Fibroblast of pulmonary artery (primary cell): ENCODE data around the gene ATXN7L2.

ENCODE experiments used
- DNase-seq: peaks from one replicate; pipeline ENCODE4 v3.0.0-alpha.2; 2010; ENCODE audit warnings: low read depth
- H3K4me3 ChIP-seq: replicated peaks from 2 replicates; pipeline ENCODE4 v1.5.1; 2011; ENCODE audit warnings: low read depth, mild to moderate bottlenecking, control low read depth, low read length, moderate library complexity
- CTCF ChIP-seq: IDR thresholded peaks from 2 replicates; pipeline ENCODE4 v1.5.1; 2011; ENCODE audit warnings: mild to moderate bottlenecking, control low read depth, low read length, inconsistent platforms; ENCODE audit errors: missing control alignments

The ATXN7L2 gene

DNA sequence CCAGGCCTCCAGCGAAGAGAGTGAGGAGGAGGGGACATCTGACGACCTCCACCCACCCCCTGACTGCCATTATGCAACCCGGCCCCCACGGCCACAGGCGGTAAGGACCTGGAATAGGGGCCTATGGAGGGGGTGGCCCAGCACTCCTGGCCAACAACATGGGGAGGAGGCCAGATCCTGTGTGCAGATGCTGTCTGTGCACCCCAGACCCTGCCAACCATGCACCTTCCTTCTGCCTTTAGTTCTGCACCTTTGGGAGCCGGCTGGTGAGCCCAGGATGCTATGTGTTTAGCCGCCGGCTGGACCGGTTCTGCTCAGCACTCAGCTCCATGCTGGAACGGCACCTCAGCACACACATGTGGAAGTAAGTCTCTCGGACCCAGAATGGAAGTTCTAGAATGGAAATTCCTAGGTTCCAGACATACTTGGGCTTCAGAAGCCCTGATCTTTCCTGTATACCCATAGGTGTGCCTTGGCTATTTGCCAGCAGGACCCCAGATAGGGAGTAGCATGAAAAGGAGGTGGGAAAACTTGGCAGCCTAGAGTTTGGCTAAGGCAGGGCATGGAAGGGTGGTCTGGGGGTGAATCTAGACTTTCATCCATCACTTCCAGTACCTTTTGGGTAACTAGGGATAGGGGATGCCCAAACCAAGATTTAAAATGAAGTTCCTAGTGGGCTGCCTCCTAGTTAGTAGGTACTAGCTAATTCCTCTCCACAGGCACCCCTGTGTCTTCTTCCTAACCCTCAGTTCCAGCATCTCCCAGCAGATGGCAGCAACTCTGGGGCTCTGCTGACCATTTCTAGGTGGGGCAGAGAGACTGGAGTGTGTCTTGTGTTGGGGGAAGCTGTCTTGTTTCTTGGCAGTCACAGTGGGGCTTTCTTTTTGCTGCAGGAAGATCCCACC lies 6.6 kb downstream of the ATXN7L2 start:
- TF ChIP-seq CTCF = peak; percentile 98
- no peak overlapping the region for H3K4me3 ChIP-seq
- DNase-seq = peak; percentile 77

DNA sequence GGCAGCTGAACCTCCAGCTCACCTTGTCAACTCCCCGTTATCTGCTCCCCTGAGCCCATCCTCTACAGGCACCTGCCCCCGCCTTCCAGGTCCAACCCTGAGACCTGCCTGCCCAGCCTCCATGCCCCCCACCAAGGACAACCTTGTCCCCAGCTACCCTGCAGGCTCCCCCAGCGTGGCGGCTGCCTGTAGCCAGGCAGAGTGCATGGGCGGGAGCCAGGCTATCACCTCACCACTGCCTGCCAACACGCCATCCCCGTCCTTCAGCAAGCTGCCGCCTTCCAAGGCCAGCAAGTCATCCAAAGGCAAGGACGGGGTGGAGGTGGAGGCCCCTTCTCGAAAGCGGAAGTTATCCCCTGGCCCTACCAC lies 7.2 kb downstream of the ATXN7L2 start:
- TF ChIP-seq CTCF = no peak
- no peak overlapping the region for H3K4me3 ChIP-seq
- no peak for DNase-seq

GRCh38 chr1:109491372-109491771 lies 7.7 kb downstream of the ATXN7L2 start:
- no peak overlapping the region for H3K4me3 ChIP-seq
- no peak for TF ChIP-seq CTCF
- DNase-seq = no peak

GRCh38 chr1:109492779-109493178 lies 9.1 kb downstream of the ATXN7L2 start:
- no peak overlapping the region for H3K4me3 ChIP-seq
- DNase-seq = no peak
- TF ChIP-seq CTCF = no peak

DNA sequence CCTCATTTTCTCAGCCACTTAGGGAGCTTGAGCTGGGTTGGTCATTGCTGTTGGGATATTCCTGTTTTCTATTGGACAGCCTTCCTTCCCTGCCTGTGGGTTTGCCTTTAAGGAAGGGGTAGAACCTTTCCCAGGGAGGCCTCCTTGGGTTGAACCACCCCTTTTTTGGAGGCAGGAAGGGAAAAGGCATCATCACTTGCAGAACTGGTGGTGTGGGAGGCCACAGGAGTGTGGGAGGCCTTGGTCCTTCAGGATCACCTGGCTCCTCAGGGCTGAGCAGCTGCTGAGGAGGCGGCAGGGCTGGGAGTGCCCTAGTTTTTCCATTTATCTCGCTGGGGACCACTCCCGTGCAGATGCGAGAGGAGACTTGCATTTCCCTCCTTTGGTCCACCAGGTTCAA lies 9.5 kb downstream of the ATXN7L2 start:
- no peak overlapping the region for H3K4me3 ChIP-seq
- no peak for TF ChIP-seq CTCF
- DNase-seq = no peak

GRCh38 chr1:109493805-109494539 lies 10.3 kb downstream of the ATXN7L2 start, which contains the start of gene CYB561D1:
Gene CYB561D1, plus strand, starts transcription at chr1:109494094. Its CDS starts 46 bp downstream, at chr1:109494140.
- peak; percentile 63 for TF ChIP-seq CTCF
- H3K4me3 ChIP-seq = peak within 1 kb of the TSS; percentile 98
- DNase-seq = peak; percentile 82
